ENCODE data around the gene ERF.

ERF gene

GRCh38 chr19:42234364-42234763 lies 20.6 kb downstream of the ERF start:
- no peak for DNase-seq

- no peak for DNase-seq
These were observed 21.1 kb downstream of the ERF start for GRCh38 chr19:42233678-42234292.

- DNase-seq: no peak
These were observed 21.8 kb downstream of the ERF start for GRCh38 chr19:42233106-42233505.

- no peak for DNase-seq
These were observed 22.5 kb downstream of the ERF start for GRCh38 chr19:42232435-42232834.

GRCh38 chr19:42230571-42230970 lies 24.4 kb downstream of the ERF start:
- DNase-seq: no peak

- no peak for DNase-seq
These were observed 25.0 kb downstream of the ERF start for GRCh38 chr19:42229855-42230351.

- no peak for DNase-seq
These were observed 25.6 kb downstream of the ERF start for GRCh38 chr19:42229301-42229854.

- no peak for DNase-seq
These were observed 26.3 kb downstream of the ERF start for GRCh38 chr19:42228641-42229040.

- no peak for DNase-seq
These were observed 28.0 kb downstream of the ERF start for GRCh38 chr19:42226886-42227285.

- no peak for DNase-seq
These were observed 29.1 kb downstream of the ERF start for GRCh38 chr19:42225718-42226292.

GRCh38 chr19:42224940-42225717 lies 29.8 kb downstream of the ERF start:
- no peak for DNase-seq

GRCh38 chr19:42220751-42221097 lies 34.2 kb downstream of the ERF start:
- no peak for DNase-seq

GRCh38 chr19:42219812-42220750 lies 34.8 kb downstream of the ERF start, which contains the start of gene ZNF526:
Gene ZNF526, plus strand, starts transcription at chr19:42220312. Its CDS starts 4,092 bp downstream, at chr19:42224404.
- DNase-seq: peak; percentile 97

GRCh38 chr19:42217520-42218437 lies 37.1 kb downstream of the ERF start, which contains the start of gene DEDD2:
Gene DEDD2, minus strand, starts transcription at chr19:42217677. Its CDS starts 670 bp downstream, at chr19:42217007.
- DNase-seq: peak; percentile 99

GRCh38 chr19:42216653-42217519 lies 38.0 kb downstream of the ERF start:
- DNase-seq: peak; percentile 25

GRCh38 chr19:42214810-42215485 lies 40.0 kb downstream of the ERF start:
- DNase-seq: no peak

- no peak for DNase-seq
These were observed 42.0 kb downstream of the ERF start for GRCh38 chr19:42212886-42213285.

- no peak for DNase-seq
These were observed 46.3 kb downstream of the ERF start for GRCh38 chr19:42208612-42209011.

GRCh38 chr19:42207767-42208271 lies 47.1 kb downstream of the ERF start:
- peak; percentile 86 for DNase-seq

Data from fibroblast of skin of right biceps (primary cell).